Uterus (tissue), 4 donors: ENCODE results near the gene TXLNA. TPM values are rescaled to one million over a fixed set of nuclear protein-coding genes. Genes with fewer than 3 reads are reported as not detected.

Experiments used
- DNase-seq, 2 donors: peaks; one replicate each; pipeline ENCODE4 v3.0.0-alpha.2; 2019 to 2020
- H3K27ac ChIP-seq, 2 donors: fragments of 200-600 bp; sonication (generic); 1 replicate in 1 of 2; 2 replicates in 1 of 2; pipeline ENCODE4 v1.5.1; 2016 to 2018
- H3K27me3 ChIP-seq, 2 donors: fragments of 200-600 bp; sonication (generic); one replicate each; pipeline ENCODE4 v1.5.1; 2018 to 2019; ENCODE audit warnings: control low read depth in 1 of 2
- H3K36me3 ChIP-seq, 2 donors: fragments of 200-600 bp; sonication (generic); one replicate each; pipeline ENCODE4 v1.5.1; 2019; ENCODE audit warnings: control low read depth in 1 of 2
- H3K4me1 ChIP-seq, 2 donors: fragments of 200-600 bp; sonication (generic); one replicate each; pipeline ENCODE4 v1.5.1; 2018 to 2019; ENCODE audit warnings: control low read depth in 1 of 2
- H3K4me3 ChIP-seq, 2 donors: fragments of 200-600 bp; sonication (generic); 1 replicate in 1 of 2; 2 replicates in 1 of 2; pipeline ENCODE4 v1.5.1; 2018 to 2019; ENCODE audit warnings: mild to moderate bottlenecking in 1 of 2
- H3K9me3 ChIP-seq, 2 donors: fragments of 200-600 bp; sonication (generic); one replicate each; pipeline ENCODE4 v1.5.1; 2019; ENCODE audit warnings: control low read depth in 1 of 2
- CTCF ChIP-seq, 4 experiments: fragments of 200-600 bp in 2 of 4; fragments of 450-650 bp in 2 of 4; sonication (generic) in 2 of 4; IDR thresholded peaks; one replicate each; pipeline ENCODE4 v1.5.1; 2016 to 2019; ENCODE audit warnings: antibody characterized with exemption in 4 of 4, mild to moderate bottlenecking in 2 of 4, moderate library complexity in 1 of 4
- POLR2A ChIP-seq, 2 donors: fragments of 450-650 bp; IDR thresholded peaks; one replicate each; pipeline ENCODE4 v1.6.1; 2016; ENCODE audit warnings: antibody characterized with exemption in 2 of 2, mild to moderate bottlenecking in 1 of 2, moderate library complexity in 1 of 2
- intact Hi-C: fragments of 100-400 bp; cut with DNase I; formaldehyde crosslinking; loops from one replicate; pipeline ENCODE4 v1.15.1; 2023; ENCODE audit warnings: low total_unique reads
- total RNA-seq, 4 donors: library from RNA; depleted of rRNA in 3 of 4; stranded (reverse); fragments of >200 nt in 3 of 4; gene quantifications; one replicate each; pipeline versions ENCODE4 v1.1.0 to v1.2.4, GENCODE V29; 2014 to 2023
- donor health status: DM: yes; HTN: yes; CAD: no.

TXLNA gene
- total RNA-seq, 4 donors from 2014 or later: 14.1 to 60.1 (median 40.4) TPM

- Histone ChIP-seq H3K36me3 (no peaks in the 10 kb centered on the region), H3K4me3 (no peak overlapping the region), H3K9me3 (no peaks in the 10 kb centered on the region), H3K27ac (no peak overlapping the region), H3K27me3 (no peaks in the 10 kb centered on the region), H3K4me1 (peaks cover 13 to 15% of the 10 kb centered on the region in 2 donors)
- intact Hi-C loops: no loop called here
- TF ChIP-seq POLR2A (IDR thresholded peaks at IDR 0.05) (no peak), CTCF (IDR thresholded peaks at IDR 0.05) (no peak)
- no peak for DNase-seq
These were observed 5.2 kb downstream of the TXLNA start for GRCh38 chr1:32184650-32185049.

- Histone ChIP-seq H3K4me1 (peaks cover 7 to 12% of the 10 kb centered on the region in 2 donors), H3K27ac (no peak overlapping the region), H3K36me3 (no peaks in the 10 kb centered on the region), H3K9me3 (no peaks in the 10 kb centered on the region), H3K4me3 (no peak overlapping the region), H3K27me3 (no peaks in the 10 kb centered on the region)
- intact Hi-C loops: no loop called here
- DNase-seq: no peak
- TF ChIP-seq POLR2A (IDR thresholded peaks at IDR 0.05): no peak
- TF ChIP-seq CTCF (IDR thresholded peaks at IDR 0.05): no peak
These were observed 6.6 kb downstream of the TXLNA start for GRCh38 chr1:32186077-32186476.

- Histone ChIP-seq H3K9me3 (no peaks in the 10 kb centered on the region), H3K36me3 (no peaks in the 10 kb centered on the region), H3K4me3 (no peak overlapping the region), H3K4me1 (peaks cover 3 to 8% of the 10 kb centered on the region in 2 donors), H3K27me3 (no peaks in the 10 kb centered on the region), H3K27ac (no peak overlapping the region)
- TF ChIP-seq CTCF (IDR thresholded peaks at IDR 0.05): no peak
- no peak for TF ChIP-seq POLR2A (IDR thresholded peaks at IDR 0.05)
- no peak for DNase-seq
- intact Hi-C loops: no loop called here
These were observed 7.0 kb downstream of the TXLNA start for GRCh38 chr1:32186491-32186890.

- Histone ChIP-seq H3K27ac (no peak overlapping the region), H3K4me3 (no peak overlapping the region), H3K27me3 (no peaks in the 10 kb centered on the region), H3K36me3 (no peaks in the 10 kb centered on the region), H3K4me1 (peaks cover 0 to 2% of the 10 kb centered on the region in 2 donors), H3K9me3 (no peaks in the 10 kb centered on the region)
- no peak for DNase-seq
- TF ChIP-seq POLR2A (IDR thresholded peaks at IDR 0.05): no peak
- no peak for TF ChIP-seq CTCF (IDR thresholded peaks at IDR 0.05)
- intact Hi-C loops: no loop called here
These were observed 8.4 kb downstream of the TXLNA start for GRCh38 chr1:32187850-32188249.

- Histone ChIP-seq H3K9me3 (no peaks in the 10 kb centered on the region), H3K4me1 (no peaks in the 10 kb centered on the region), H3K36me3 (no peaks in the 10 kb centered on the region), H3K27me3 (no peaks in the 10 kb centered on the region), H3K4me3 (no peak overlapping the region), H3K27ac (no peak overlapping the region)
- intact Hi-C loops: no loop called here
- no peak for TF ChIP-seq CTCF (IDR thresholded peaks at IDR 0.05)
- TF ChIP-seq POLR2A (IDR thresholded peaks at IDR 0.05): no peak
- no peak for DNase-seq
These were observed 12.9 kb downstream of the TXLNA start for GRCh38 chr1:32192220-32192948.
